ENCODE results near the gene NUDT4. TPM values are rescaled to one million over a fixed set of nuclear protein-coding genes. Genes with fewer than 3 reads are reported as not detected.
A peak's percentile ranks its signal among the peaks of the same experiment; 100 is the strongest.

NUDT4 gene
- total and polyA plus RNA-seq, 2 of the 4 experiments (the other 2 are of a cell fraction), result 23.6 to 25.6 TPM

DNA sequence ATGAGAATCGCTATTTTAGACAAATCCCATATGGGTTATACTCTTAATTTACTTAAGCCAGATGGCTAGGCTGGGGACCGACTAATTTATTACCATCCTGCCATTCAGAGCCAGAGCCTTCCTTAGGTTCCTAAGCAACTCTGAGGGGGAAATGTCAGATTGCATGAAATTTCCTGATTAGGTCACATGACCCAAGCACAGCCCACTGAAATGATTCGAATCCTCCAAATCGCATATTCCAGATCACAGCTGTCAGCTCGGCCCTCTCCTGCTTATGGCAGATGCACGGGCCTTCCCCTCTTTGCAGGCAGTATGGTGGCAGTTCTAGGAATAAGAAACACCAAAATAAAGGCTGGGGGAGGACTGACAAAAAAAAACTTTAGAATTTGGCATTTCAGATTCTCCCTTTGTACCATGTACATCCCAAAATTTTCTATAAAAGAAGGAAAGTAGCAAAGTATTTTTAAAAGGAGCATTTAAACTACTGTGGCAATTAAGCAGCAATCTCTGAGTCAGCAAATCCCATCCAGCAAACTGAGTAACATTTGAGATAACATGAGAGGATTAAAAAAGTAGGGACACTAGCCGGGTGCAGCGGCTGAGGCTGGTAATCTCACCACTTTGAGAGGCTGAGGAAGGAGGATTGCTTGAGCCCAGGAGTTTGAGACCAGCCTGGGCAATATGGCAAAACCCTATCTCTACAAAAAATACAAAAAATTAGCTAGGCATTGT, 30.5 kb upstream of the NUDT4 start:
- no peak overlapping the region for H2AK9ac ChIP-seq (replicated peaks; ENCODE audit: low read depth, low read length, poor library complexity)
- no peak overlapping the region for H2BK15ac ChIP-seq (ENCODE audit: low read depth, low read length)
- H2AFZ ChIP-seq (replicated peaks; ENCODE audit: low read length, poor library complexity), result peak overlapping the region; percentile 60
- ATAC-seq (ENCODE audit: low read depth) (no peak), DNase-seq (no peak)
- H3K14ac ChIP-seq (replicated peaks; ENCODE audit: low read depth, low read length), result no peak overlapping the region
- H2BK120ac ChIP-seq (ENCODE audit: low read depth, low read length), result no peak overlapping the region
- H3K79me1 ChIP-seq (ENCODE audit: low read depth in 1 of 2, low read length in 2 of 2), result no peaks in the 10 kb centered on the region
- no peak overlapping the region for H2AK5ac ChIP-seq (ENCODE audit: low read depth, low read length)
- H3K9ac ChIP-seq (ENCODE audit: low read depth, low read length), result no peak overlapping the region
- POLR2A ChIA-PET (ENCODE audit: unreplicated experiment), result interaction anchor here (0.6 kb wide), 1 partner anchor 10 kb away, joined by 3 read pairs; no protein-coding TSS in a partner anchor
- H3K9me3 ChIP-seq (ENCODE audit: control insufficient read depth, insufficient read depth, low read length), result no peaks in the 10 kb centered on the region
- CTCF ChIA-PET, result no interaction called here
- H4K91ac ChIP-seq (ENCODE audit: insufficient read depth, low read depth, low read length), result no peak overlapping the region
- H3K56ac ChIP-seq (ENCODE audit: extremely low read depth, insufficient read depth, low read length), result no peak overlapping the region
- H3K4me1 ChIP-seq (ENCODE audit: control insufficient read depth, insufficient read depth, low read length), result no peaks in the 10 kb centered on the region
- H4K5ac ChIP-seq (ENCODE audit: low read depth, low read length), result no peak overlapping the region
- no peak overlapping the region for H3K18ac ChIP-seq (ENCODE audit: low read depth, low read length)
- no peak overlapping the region for H2BK5ac ChIP-seq (ENCODE audit: low read depth, low read length, poor library complexity, severe bottlenecking)
- no peak overlapping the region for H3K4me2 ChIP-seq (ENCODE audit: low read depth, low read length)
- dilution Hi-C loops (cut with HindIII; ENCODE audit: low sequenced_read_pairs, unreplicated experiment), result no loop called here
- intact Hi-C loops (cut with micrococcal nuclease), result no loop called here
- TF ChIP-seq RFX5 (IDR thresholded peaks at IDR 0.05; ENCODE audit: low read depth, low read length), result no peak
- peak; percentile 86 for TF ChIP-seq MAFK (IDR thresholded peaks at IDR 0.05; ENCODE audit: low read depth, low read length)
- TF ChIP-seq, protein P1, sequence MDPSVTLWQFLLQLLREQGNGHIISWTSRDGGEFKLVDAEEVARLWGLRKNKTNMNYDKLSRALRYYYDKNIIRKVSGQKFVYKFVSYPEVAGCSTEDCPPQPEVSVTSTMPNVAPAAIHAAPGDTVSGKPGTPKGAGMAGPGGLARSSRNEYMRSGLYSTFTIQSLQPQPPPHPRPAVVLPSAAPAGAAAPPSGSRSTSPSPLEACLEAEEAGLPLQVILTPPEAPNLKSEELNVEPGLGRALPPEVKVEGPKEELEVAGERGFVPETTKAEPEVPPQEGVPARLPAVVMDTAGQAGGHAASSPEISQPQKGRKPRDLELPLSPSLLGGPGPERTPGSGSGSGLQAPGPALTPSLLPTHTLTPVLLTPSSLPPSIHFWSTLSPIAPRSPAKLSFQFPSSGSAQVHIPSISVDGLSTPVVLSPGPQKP (IDR thresholded peaks at IDR 0.05; ENCODE audit: borderline replicate concordance, low read depth, low read length), result no peak
- no peak for TF ChIP-seq RCOR1 (IDR thresholded peaks at IDR 0.05; ENCODE audit: insufficient replicate concordance, low read length)
- TF ChIP-seq BHLHE40 (IDR thresholded peaks at IDR 0.05; ENCODE audit: low read depth, low read length), result no peak
- no peak for TF ChIP-seq POLR2A (IDR thresholded peaks at IDR 0.05; ENCODE audit: low read depth, low read length)
- no peak overlapping the region for H3K4ac ChIP-seq (ENCODE audit: low read depth, low read length)
- no peaks in the 10 kb centered on the region for H3K9me1 ChIP-seq (ENCODE audit: insufficient read depth, low read length)
- H4K20me1 ChIP-seq (ENCODE audit: insufficient read depth, low read length), result no peaks in the 10 kb centered on the region
- H4K8ac ChIP-seq (ENCODE audit: low read depth in 2 of 2, low read length in 2 of 2), result no peak overlapping the region
- no CpG with 5 or more reads among the region's 8 CpGs for WGBS, 2 experiments (ENCODE audit: extremely low coverage in 2 of 2, insufficient read length in 1 of 2)
- in situ Hi-C loops (cut with MboI; ENCODE audit: low sequenced_read_pairs), result no loop called here
- H3K23ac ChIP-seq (ENCODE audit: low read depth, low read length), result no peak overlapping the region
- H3K36me3 ChIP-seq (ENCODE audit: control insufficient read depth, insufficient read depth, low read length), result no peaks in the 10 kb centered on the region
- no peak overlapping the region for H3K4me3 ChIP-seq (ENCODE audit: insufficient read depth, low read depth, low read length)
- H2BK20ac ChIP-seq (ENCODE audit: low read depth, low read length), result no peak overlapping the region
- H3K27ac ChIP-seq (ENCODE audit: insufficient read depth, low read length), result no peak overlapping the region
- no peaks in the 10 kb centered on the region for H3K27me3 ChIP-seq (ENCODE audit: control insufficient read depth, insufficient read depth, low read length)
- no TSS peak for BruUV-seq (replicated peaks)

All from IMR-90 (cell line).